Right ventricle myocardium inferior (tissue), 1 donor: ENCODE results near the gene TMEM238. TPM values are rescaled to one million over a fixed set of nuclear protein-coding genes. Genes with fewer than 3 reads are reported as not detected.

Source experiments
- total RNA-seq: library from RNA; stranded (reverse); fragmentation: NEBNext Ultra II Directional; extraction: Animal tissue kit (Norgen Biotek cat#: 25700); gene quantifications from one replicate; pipeline ENCODE4 v1.2.1, GENCODE V29; 2021
- donor health status: DM: no; HTN: yes; CAD: no; lungs with severe emphysema.

The TMEM238 gene
- total RNA-seq, 1 donor from 2014 or later = 0.24 TPM

Other genes starting within 250 kb of the TMEM238 start
- gene TNNT1, start 235.1 kb downstream of the TMEM238 start, total RNA-seq = 66.0 TPM
- gene TNNI3, start 226.6 kb downstream of the TMEM238 start, total RNA-seq = 4,708 TPM
- gene DNAAF3, start 217.7 kb downstream of the TMEM238 start, total RNA-seq = 0.73 TPM
- not detected for gene SYT5, start 204.0 kb downstream of the TMEM238 start, total RNA-seq
- gene PTPRH, start 174.8 kb downstream of the TMEM238 start, total RNA-seq = 0.87 TPM
- gene TMEM86B, start 155.5 kb downstream of the TMEM238 start, total RNA-seq = 1.6 TPM
- 39.5 TPM for gene PPP6R1, start 125.3 kb downstream of the TMEM238 start, total RNA-seq
- gene HSPBP1, start 104.2 kb downstream of the TMEM238 start, total RNA-seq = 30.2 TPM
- gene BRSK1, start 100.3 kb downstream of the TMEM238 start, total RNA-seq = 2.4 TPM
- gene TMEM150B, start 59.0 kb downstream of the TMEM238 start, total RNA-seq = 1.2 TPM
- 6.2 TPM for gene KMT5C, start 44.4 kb downstream of the TMEM238 start, total RNA-seq
- gene COX6B2, start 29.6 kb downstream of the TMEM238 start, total RNA-seq = not detected
- gene GARIN5B, start 21.0 kb downstream of the TMEM238 start, total RNA-seq = not detected
- not detected for gene IL11, start 13.8 kb downstream of the TMEM238 start, total RNA-seq
- not detected for gene TMEM190, start 7.5 kb downstream of the TMEM238 start, total RNA-seq
- 664 TPM for gene RPL28, start 1.6 kb upstream of the TMEM238 start, total RNA-seq
- 31.2 TPM for gene UBE2S, start 23.5 kb upstream of the TMEM238 start, total RNA-seq
- gene SHISA7, start 59.0 kb upstream of the TMEM238 start, total RNA-seq = not detected
- 55.2 TPM for gene ISOC2, start 77.3 kb upstream of the TMEM238 start, total RNA-seq
- not detected for gene C19orf85, start 80.5 kb upstream of the TMEM238 start, total RNA-seq
- gene ZNF628, start 92.3 kb upstream of the TMEM238 start, total RNA-seq = 5.7 TPM
- 5.6 TPM for gene NAT14, start 100.9 kb upstream of the TMEM238 start, total RNA-seq
- 3.4 TPM for gene SSC5D, start 104.1 kb upstream of the TMEM238 start, total RNA-seq
- gene SBK2, start 152.8 kb upstream of the TMEM238 start, total RNA-seq = 12.7 TPM
- gene SBK3, start 161.3 kb upstream of the TMEM238 start, total RNA-seq = 17.6 TPM
- gene ZNF579, start 196.6 kb upstream of the TMEM238 start, total RNA-seq = 13.1 TPM
- gene FIZ1, start 215.2 kb upstream of the TMEM238 start, total RNA-seq = 14.8 TPM
- gene ZNF524, start 216.0 kb upstream of the TMEM238 start, total RNA-seq = 16.9 TPM
- gene ZNF865, start 221.4 kb upstream of the TMEM238 start, total RNA-seq = 16.9 TPM
- gene ZNF784, start 240.3 kb upstream of the TMEM238 start, total RNA-seq = 11.1 TPM